Kidney (tissue), 14 donors: Measurements from ENCODE around the gene ACSBG1. TPM values are rescaled to one million over a fixed set of nuclear protein-coding genes. Genes with fewer than 3 reads are reported as not detected.

Experiments used
- DNase-seq, 5 donors: peaks; one replicate each; pipeline ENCODE4 v3.0.0-alpha.2; 2013 to 2020
- FAIRE-seq: peaks from 2 replicates; lab custom pipeline; 2012; peaks lifted over from hg19 to GRCh38; lab: Jason Lieb, UNC
- H3K27ac ChIP-seq, 2 donors: one replicate each; pipeline ENCODE4 v1.7.0; 2013; ENCODE audit warnings: low read depth in 2 of 2, low read length in 2 of 2, inconsistent platforms in 1 of 2
- H3K27me3 ChIP-seq: one replicate; pipeline ENCODE4 v1.7.1; 2013; ENCODE audit warnings: low read length, inconsistent platforms; ENCODE audit not compliant: control insufficient read depth, insufficient read depth
- H3K36me3 ChIP-seq, 3 donors: one replicate each; pipeline versions ENCODE4 v1.7.0 to v1.7.1; 2013; ENCODE audit warnings: low read length in 3 of 3, control low read depth in 1 of 3, inconsistent platforms in 1 of 3; ENCODE audit not compliant: insufficient read depth in 3 of 3, control insufficient read depth in 2 of 3
- H3K4me1 ChIP-seq, 3 donors: one replicate each; pipeline versions ENCODE4 v1.7.0 to v1.7.1; 2013; ENCODE audit warnings: low read length in 3 of 3, inconsistent platforms in 1 of 3, low read depth in 1 of 3; ENCODE audit not compliant: control insufficient read depth in 2 of 3, insufficient read depth in 2 of 3
- H3K4me3 ChIP-seq, 3 donors: one replicate each; pipeline versions ENCODE4 v1.7.0 to v1.8.1; 2013; ENCODE audit warnings: low read length in 3 of 3, control low read depth in 1 of 3, inconsistent platforms in 1 of 3
- H3K9ac ChIP-seq, 3 donors: one replicate each; pipeline versions ENCODE4 v1.7.0 to v1.7.1; 2013; ENCODE audit warnings: low read length in 3 of 3, control low read depth in 1 of 3, inconsistent platforms in 1 of 3
- H3K9me3 ChIP-seq, 3 donors: one replicate each; pipeline versions ENCODE4 v1.7.0 to v1.7.1; 2013; ENCODE audit warnings: low read length in 3 of 3, control low read depth in 1 of 3, inconsistent platforms in 1 of 3; ENCODE audit not compliant: control insufficient read depth in 2 of 3, insufficient read depth in 1 of 3
- intact Hi-C: fragments of 100-400 bp; cut with DNase I; formaldehyde crosslinking; loops from one replicate; pipeline ENCODE4 v1.11.1; 2022
- polyA plus RNA-seq: library from polyadenylated mRNA; stranded (reverse); fragments of 350-450 nt; fragmentation: Illumina TruSeq; extraction: RNeasy Lipid Tissue Mini Kit (QIAGEN cat#74804); gene quantifications from one replicate; pipeline ENCODE4 v1.2.3, GENCODE V29; 2014; ENCODE audit warnings: low read depth, low replicate concordance; ENCODE audit not compliant: insufficient read depth
- total RNA-seq: library from RNA; stranded (reverse); fragmentation: NEBNext Ultra II Directional; extraction: Animal tissue kit (Norgen Biotek cat#: 25700); gene quantifications from one replicate; pipeline ENCODE4 v1.2.1, GENCODE V29; 2021
- TF ChIP-seq, protein P1 (sequence below): IDR thresholded peaks from 3 replicates; pipeline ENCODE4 v1.5.1; 2012; ENCODE audit warnings: mild to moderate bottlenecking, moderate library complexity, borderline replicate concordance; ENCODE audit not compliant: insufficient read depth; ENCODE audit errors: extremely low read depth
- donor health status: control.
- donor health status: control.
- donor health status: control.
- donor health status: control.
- donor health status: control.
- donor health status: DM: yes; HTN: yes; CAD: no.
- donor health status: Normal renal cell carcinoma (clear cell type).

The ACSBG1 gene
- total and polyA plus RNA-seq, 2 donors from 2014 or later, result 0.13 to 0.86 TPM

GRCh38 chr15:78239811-78240210 is 5.4 kb upstream of the ACSBG1 start:
- peaks cover 0 to 14% (median 12%) of the 10 kb centered on the region in 3 donors for H3K4me1 ChIP-seq
- no peak overlapping the region for H3K9ac ChIP-seq
- intact Hi-C loops, result loop anchor here (10.0 kb wide), 2 partner anchors 65 to 115 kb away; no protein-coding TSS in a partner anchor
- H3K27me3 ChIP-seq, result no peaks in the 10 kb centered on the region
- H3K4me3 ChIP-seq, result no peak overlapping the region
- TF ChIP-seq, protein P1, sequence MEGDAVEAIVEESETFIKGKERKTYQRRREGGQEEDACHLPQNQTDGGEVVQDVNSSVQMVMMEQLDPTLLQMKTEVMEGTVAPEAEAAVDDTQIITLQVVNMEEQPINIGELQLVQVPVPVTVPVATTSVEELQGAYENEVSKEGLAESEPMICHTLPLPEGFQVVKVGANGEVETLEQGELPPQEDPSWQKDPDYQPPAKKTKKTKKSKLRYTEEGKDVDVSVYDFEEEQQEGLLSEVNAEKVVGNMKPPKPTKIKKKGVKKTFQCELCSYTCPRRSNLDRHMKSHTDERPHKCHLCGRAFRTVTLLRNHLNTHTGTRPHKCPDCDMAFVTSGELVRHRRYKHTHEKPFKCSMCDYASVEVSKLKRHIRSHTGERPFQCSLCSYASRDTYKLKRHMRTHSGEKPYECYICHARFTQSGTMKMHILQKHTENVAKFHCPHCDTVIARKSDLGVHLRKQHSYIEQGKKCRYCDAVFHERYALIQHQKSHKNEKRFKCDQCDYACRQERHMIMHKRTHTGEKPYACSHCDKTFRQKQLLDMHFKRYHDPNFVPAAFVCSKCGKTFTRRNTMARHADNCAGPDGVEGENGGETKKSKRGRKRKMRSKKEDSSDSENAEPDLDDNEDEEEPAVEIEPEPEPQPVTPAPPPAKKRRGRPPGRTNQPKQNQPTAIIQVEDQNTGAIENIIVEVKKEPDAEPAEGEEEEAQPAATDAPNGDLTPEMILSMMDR, result no peak
- no peaks in the 10 kb centered on the region for H3K9me3 ChIP-seq
- no peaks in the 10 kb centered on the region for H3K36me3 ChIP-seq
- no peak overlapping the region for H3K27ac ChIP-seq
- FAIRE-seq, result no peak
- DNase-seq, result no peak

DNA sequence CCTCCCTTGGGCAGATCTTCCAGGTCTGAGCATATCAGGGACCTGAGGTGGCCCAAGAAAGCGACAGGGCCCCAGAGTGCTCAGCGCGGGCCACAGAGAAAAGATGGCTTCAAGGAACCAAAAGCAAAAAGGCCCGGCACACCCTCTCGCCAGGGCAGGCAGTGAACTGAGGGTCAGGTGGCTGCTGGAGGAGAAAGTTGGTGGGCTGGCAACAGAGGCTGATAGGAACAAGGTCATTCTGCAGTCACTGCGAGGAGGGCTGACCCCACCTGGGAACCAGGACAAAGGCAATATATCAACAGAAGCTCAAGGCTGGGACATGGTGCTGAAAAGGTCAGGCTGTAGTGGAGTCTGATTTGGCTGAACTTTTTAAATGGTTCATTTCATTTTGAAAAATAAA is 2.8 kb upstream of the ACSBG1 start:
- TF ChIP-seq, protein P1, result no peak
- Histone ChIP-seq H3K36me3 (no peaks in the 10 kb centered on the region), H3K4me3 (no peak overlapping the region), H3K4me1 (no peaks in the 10 kb centered on the region), H3K27ac (no peak overlapping the region), H3K9me3 (no peaks in the 10 kb centered on the region), H3K27me3 (no peaks in the 10 kb centered on the region), H3K9ac (no peak overlapping the region)
- DNase-seq (no peak), FAIRE-seq (no peak)
- intact Hi-C loops, result loop anchor here (10.0 kb wide), 1 partner anchor 112 kb away; no protein-coding TSS in a partner anchor

DNA sequence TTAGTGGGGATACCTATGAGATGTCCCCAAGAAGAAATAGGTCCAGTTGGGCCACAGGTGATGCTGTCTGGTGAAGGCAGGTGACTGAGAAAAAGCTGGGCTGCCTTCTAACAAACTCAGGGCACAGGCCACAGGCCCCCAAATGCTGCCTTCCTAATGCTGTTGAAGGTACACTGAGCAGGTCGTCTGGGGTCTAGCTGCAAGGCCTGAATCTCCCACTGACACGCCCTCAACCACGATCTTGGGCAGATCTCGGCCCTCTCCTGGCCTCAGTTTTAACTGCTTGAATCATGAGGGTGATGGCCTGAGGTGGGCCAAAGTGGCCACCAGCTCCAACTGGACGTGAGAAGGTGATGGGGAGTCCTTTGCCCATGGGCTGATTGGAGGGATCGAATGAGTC is 2.1 kb upstream of the ACSBG1 start:
- Histone ChIP-seq H3K9me3 (no peaks in the 10 kb centered on the region), H3K36me3 (no peaks in the 10 kb centered on the region), H3K27ac (no peak overlapping the region), H3K4me3 (no peak overlapping the region), H3K4me1 (no peaks in the 10 kb centered on the region), H3K9ac (no peak overlapping the region), H3K27me3 (no peaks in the 10 kb centered on the region)
- TF ChIP-seq, protein P1, result no peak
- intact Hi-C loops, result loop anchor here (10.0 kb wide), 1 partner anchor 112 kb away; no protein-coding TSS in a partner anchor
- no peak for FAIRE-seq
- no peak for DNase-seq

- Histone ChIP-seq H3K4me3 (no peak overlapping the region), H3K9me3 (no peaks in the 10 kb centered on the region), H3K4me1 (no peaks in the 10 kb centered on the region), H3K27ac (no peak overlapping the region), H3K9ac (no peak overlapping the region), H3K36me3 (no peaks in the 10 kb centered on the region), H3K27me3 (no peaks in the 10 kb centered on the region)
- FAIRE-seq (no peak), DNase-seq (no peak)
- intact Hi-C loops, result loop anchor here (10.0 kb wide), 1 partner anchor 109 kb away; no protein-coding TSS in a partner anchor
- TF ChIP-seq, protein P1, result no peak
Measured at GRCh38 chr15:78233496-78233895, 869 bp downstream of the ACSBG1 start.
